ENCODE data around the gene TMCC3.
"Not testable (repeated sequence)": the region's sequence is repeated elsewhere in the genome, so short reads cannot be mapped to it uniquely, and the experiment has no call there.

TMCC3 gene

DNA sequence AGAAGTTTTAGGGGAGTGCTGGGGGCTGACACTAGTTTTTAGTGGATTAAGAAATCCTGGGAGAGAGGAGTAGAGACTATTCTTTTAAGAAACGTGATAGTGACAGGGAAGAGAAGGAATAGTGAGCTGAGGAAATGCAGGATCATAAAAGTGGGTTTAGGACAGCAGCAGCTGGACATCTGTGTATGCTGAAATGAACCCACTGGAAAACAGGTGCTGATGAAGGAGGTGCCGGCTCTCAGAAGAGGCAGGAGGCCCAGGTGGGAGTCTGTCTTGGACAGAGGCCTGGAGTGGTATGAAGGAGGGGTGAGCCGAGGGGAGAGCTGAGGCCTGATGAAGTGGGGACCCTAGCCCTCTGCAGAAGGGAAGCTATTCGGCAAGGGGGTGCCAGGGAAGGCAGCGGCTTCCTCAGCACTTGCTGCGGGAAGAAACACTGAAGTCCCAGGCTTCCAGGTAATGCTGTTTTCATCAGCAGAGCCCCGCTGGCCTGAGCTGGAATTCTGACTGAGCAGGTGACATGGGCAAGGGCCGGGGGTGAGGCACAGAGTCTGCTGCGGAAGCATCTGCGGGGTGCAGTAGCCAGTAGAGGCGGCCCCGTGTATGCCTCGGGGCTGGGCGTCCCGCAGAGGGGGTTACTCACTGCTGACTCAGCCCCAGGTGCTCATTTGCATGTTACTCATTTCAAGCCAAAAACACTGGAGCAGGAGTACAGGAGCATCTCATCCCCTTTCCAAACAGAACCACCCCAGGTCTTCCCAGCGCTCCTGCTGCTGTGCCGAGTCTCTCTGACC, 89.7 kb downstream of the TMCC3 start:
- no peak for DNase-seq

DNA sequence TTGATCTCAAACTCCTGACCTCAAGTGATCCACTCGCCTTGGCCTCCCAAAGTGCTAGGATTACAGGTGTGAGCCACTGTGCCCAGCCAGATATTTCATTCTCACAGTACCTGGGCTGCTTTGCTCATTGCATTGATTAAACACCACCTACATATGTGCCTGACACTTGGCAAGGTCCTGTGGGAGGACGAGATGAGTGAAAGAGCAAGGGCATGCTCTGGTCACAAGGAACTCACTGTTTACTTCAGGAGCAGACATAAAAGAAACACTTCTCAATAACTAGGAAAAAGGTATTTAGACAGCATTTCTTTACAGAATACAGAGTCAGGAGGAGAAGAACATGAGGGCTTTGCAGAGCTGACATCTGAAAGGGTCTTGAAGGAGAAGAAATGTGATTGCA, 91.7 kb downstream of the TMCC3 start:
- DNase-seq = no peak

DNA sequence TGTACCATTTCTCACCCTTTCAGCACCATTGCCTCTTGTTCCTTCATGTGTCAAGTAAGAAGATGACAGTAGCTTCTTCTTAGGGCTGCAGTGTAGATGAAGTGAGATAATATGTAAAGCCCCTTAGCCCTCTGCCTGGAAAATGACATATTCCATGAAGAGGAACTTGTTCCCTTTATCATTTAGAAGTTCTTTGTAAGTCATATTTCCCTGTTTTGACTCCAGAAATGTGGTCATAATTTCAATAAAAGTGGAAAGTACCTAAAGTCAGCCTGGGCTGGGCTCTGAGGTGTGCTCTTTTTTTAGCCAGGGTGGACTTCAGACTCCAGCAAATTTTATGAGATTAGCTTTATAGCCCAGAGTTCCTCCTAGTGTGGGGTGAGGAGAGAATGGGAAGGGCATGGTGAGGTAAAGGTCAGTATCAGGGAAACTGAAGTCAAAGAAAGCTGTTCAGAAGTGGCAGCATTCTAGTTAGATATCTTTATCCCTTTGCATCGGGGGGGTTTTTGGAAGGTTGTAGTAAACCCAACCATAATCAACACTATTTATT, 92.5 kb downstream of the TMCC3 start:
- DNase-seq = no peak

- DNase-seq = no peak
These were observed 94.7 kb downstream of the TMCC3 start for GRCh38 chr12:94555687-94556086.

DNA sequence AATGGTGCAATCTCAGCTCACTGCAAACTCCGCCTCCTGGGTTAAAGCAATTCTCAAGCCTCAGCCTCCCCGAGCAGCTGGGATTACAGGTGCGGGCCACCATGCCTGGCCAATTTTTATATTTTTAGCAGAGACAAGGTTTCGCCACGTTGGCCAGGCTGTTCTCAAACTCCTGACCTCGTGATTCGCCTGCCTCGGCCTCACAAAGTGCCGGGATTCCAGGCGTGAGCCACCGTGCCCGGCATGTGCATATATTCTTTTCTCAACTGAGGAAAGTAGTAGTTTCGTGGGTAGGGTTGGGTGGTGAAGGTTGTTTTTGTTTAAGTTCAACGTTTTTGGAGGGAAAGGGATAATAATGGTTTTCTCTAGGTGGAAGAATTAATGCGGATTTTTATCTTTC, 96.5 kb downstream of the TMCC3 start:
- DNase-seq = no peak

DNA sequence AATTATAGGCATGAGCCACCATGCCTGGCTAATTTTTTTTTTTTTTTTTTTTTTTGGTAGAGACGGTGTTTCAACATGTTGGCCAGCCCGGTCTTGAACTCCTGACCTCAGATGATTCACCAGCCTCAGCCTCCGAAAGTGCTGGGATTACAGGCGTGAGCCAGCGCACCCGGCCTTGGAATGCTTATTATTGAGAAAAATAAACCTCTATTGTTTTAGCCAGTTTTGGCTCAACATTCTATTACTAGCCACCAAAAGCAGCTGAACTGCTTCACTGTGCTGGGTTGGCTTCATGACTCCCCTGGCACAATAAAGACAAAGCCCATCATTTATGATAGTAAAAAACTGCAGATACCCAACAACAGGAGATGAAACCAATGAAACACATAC, 97.2 kb downstream of the TMCC3 start:
- DNase-seq = no peak

- DNase-seq = no peak
These were observed 98.5 kb downstream of the TMCC3 start for GRCh38 chr12:94551810-94552209.

- no peak for DNase-seq
These were observed 99.4 kb downstream of the TMCC3 start for GRCh38 chr12:94550964-94551363.

DNA sequence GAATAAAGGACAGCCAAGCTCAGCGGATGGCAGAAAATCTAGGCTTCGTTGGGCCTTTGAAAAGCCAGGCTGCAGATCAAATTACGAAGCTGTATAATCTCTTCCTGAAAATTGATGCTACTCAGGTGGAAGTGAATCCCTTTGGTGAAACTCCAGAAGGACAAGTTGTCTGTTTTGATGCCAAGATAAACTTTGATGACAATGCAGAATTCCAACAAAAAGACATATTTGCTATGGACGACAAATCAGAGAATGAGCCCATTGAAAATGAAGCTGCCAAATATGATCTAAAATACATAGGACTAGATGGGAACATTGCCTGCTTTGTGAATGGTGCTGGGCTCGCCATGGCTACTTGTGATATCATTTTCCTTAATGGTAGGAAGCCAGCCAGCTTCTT, 101.5 kb downstream of the TMCC3 start:
- DNase-seq = not testable (repeated sequence)

DNA sequence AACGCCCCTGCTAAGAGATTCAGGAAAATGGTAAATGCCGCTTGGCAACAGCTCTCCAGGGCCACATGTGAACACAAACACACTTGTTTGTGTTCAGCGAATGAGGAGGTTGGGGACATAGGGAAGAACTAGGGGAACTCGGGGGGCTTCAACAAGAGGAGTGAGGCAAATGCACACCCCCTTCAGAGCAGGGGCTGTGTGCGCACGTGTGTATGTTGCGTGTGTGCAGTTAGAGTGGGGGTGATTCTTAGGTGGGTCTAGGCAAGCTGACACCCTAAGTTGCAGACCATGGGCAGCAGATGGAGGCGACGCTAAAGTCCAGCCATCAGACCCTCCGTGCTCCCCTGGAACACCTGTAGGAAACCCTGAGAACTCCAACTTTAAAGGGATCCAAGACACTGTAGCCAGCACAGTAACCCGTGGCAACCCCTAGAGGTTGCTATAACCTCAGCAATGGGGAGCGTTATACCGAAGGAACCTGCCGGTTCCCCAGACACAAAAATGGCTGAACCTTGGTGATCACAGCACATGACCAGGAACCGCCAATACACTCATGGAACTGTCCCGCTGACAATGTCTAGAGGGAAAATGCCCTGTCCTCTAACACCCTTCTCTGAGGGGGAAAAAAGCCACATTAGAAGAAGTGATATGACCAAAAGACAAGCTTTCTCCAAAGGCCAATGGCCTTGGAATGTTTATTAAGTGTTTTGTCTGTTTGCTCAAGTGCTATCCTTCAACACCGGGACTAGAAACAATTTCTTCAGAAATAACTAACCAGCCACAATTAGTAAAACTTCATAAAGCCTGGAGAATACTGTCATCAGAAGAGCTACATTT, 104.2 kb downstream of the TMCC3 start:
- DNase-seq = peak; percentile 24

GRCh38 chr12:94544355-94544754, 106.0 kb downstream of the TMCC3 start:
- no peak for DNase-seq

GRCh38 chr12:94538318-94538717, 112.0 kb downstream of the TMCC3 start:
- no peak for DNase-seq

DNA sequence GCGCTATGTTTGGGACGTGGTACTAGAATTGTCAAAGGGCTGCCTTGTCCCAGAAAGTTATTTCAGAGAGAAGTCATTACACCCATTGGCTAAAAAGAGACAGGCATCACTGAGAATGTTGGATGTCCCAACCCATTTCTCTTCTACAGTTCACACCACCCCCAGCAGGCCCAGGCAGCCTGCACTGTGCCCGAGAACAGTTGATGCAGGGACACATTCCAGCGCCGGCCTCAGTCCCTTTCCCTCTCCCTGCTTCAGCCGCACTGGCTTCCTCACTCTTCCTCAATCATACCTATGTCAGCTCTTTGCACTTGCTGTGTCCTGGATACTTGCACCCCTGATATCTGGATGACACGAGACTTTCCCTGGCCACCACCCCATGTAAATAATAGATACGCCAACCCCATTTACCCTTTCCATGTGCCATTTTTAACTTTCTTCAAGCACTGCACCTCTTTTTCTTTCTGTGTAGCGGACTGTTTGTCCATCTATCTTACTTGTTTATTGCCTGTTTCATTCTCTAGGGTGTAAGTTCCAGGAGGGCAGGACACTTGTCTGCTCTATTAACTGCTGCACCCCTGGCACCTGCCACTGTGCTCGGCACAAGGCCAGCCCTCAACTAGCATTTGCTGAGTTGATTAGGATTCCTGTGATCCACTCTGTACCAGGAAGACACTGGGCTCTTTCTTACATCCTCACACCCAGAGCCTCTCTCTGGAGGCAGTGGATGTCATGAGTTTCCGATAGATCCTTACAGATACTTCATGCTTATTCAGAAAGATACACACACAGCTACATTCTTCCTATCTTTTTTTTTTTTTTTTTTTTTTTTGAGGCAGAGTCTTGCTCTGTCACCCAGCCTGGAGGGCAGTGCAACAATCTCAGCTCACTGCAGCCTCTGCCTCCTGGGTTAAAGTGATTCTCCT, 114.1 kb downstream of the TMCC3 start:
- no peak for DNase-seq

DNA sequence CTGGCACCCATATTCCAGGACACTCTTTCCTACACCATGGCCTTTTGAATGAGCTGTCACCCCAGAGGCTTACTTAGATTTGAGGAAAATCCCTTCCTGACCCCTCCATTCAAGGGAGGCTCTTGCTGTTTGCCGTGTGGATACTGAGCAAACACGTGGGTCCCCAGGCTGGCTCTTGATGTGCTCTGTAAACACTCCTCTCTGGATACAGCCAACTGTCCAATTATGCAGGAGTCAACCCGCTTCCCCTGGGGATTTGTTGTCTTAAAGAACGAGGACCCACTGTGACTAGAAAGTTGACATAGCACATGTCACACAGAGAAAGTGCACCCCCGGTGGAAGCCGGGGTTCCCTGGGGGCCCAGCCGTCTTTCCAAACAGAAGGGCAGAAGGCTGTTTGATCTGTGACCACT, 114.8 kb downstream of the TMCC3 start:
- DNase-seq = no peak

DNA sequence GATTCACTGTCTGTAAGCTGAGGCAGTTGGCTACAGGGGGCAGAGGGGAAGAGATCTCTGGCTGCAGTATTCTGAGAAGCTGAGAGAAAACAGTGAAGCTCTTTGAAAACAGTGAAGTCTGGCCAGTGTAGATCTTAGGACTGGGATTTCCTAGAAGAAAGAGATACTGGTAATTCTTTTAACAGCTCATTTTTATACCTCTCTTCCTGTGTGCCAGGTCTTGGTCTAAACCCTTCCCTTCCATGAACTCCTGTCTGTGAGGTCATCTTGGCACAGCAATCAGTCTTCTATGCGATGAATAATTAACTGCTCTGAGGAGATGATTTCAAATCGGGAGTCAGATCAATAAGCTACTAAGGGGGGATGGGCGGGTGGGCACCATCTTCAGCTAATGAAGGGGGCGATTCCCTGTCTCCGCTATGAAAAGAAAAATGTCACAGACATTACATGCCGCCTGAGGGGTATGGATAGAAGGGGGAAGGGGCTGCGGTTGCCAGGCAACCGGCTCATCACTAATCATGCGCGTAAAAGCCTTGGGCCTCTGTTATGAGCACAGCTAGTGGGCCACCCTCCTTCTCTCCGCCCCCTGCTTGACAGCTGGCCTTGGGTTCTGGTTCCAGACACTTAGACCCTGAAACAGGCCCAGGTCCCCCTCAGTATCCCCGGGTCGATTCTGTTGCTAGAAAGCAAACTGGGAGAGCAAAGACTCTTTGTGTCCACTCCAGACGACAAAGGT, 115.4 kb downstream of the TMCC3 start:
- no peak for DNase-seq

GRCh38 chr12:94534278-94534677, 116.1 kb downstream of the TMCC3 start:
- DNase-seq = no peak

- DNase-seq = peak; percentile 64
These were observed 117.6 kb downstream of the TMCC3 start for GRCh38 chr12:94532490-94533422.

- no peak for DNase-seq
These were observed 119.1 kb downstream of the TMCC3 start for GRCh38 chr12:94531196-94531720.

GRCh38 chr12:94525951-94526350, 124.4 kb downstream of the TMCC3 start:
- no peak for DNase-seq
